ENCODE results near the gene PRRT2.
"Not testable (repeated sequence)": the region's sequence is repeated elsewhere in the genome, so short reads cannot be mapped to it uniquely, and the experiment has no call there.

The PRRT2 gene

DNA sequence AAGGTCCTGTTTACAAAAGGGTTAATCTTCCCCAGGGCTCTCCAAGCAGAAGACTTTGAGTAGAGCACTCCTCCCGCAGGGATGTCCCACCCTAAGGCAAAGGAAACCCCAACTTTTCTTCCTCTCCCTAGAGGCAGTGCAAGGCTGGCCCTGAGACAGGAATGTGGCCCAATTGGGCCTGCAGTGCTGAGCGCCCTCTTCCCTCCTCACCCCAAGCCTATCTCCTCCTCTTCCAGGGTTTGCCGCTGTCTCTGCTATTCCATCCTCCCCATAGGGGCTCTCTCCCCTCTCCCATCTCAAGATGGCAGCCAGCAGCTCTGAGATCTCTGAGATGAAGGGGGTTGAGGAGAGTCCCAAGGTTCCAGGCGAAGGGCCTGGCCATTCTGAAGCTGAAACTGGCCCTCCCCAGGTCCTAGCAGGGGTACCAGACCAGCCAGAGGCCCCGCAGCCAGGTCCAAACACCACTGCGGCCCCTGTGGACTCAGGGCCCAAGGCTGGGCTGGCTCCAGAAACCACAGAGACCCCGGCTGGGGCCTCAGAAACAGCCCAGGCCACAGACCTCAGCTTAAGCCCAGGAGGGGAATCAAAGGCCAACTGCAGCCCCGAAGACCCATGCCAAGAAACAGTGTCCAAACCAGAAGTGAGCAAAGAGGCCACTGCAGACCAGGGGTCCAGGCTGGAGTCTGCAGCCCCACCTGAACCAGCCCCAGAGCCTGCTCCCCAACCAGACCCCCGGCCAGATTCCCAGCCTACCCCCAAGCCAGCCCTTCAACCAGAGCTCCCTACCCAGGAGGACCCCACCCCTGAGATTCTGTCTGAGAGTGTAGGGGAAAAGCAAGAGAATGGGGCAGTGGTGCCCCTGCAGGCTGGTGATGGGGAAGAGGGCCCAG, 1.0 kb downstream of the PRRT2 start:
- no peak for DNase-seq

DNA sequence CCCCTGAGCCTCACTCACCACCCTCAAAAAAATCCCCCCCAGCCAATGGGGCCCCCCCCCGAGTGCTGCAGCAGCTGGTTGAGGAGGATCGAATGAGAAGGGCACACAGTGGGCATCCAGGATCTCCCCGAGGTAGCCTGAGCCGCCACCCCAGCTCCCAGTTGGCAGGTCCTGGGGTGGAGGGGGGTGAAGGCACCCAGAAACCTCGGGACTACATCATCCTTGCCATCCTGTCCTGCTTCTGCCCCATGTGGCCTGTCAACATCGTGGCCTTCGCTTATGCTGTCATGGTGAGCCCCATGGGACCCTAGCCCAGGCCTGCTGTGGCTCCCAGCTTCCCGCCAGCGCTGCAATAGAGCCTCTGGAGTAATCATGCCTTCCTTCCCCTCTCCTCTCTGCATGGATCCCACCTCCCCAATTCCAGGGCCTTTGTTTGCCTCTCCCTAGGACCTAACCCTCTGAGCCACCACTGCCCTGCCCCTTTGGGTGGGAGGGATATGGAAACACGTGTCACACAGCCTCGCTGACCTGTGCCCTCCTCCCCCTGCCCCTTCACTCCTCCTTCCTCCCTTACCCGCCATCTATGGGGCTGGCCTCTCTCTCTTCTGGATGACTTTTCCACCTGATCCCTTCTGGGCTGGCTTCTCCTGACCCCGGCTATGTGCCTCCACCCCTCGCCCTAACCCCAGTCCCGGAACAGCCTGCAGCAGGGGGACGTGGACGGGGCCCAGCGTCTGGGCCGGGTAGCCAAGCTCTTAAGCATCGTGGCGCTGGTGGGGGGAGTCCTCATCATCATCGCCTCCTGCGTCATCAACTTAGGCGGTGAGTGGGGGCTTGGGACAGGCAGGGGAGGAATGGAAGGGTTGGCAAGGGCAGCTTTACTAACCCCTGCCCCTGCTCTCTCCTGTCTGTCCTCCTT, 1.9 kb downstream of the PRRT2 start:
- no peak for DNase-seq

DNA sequence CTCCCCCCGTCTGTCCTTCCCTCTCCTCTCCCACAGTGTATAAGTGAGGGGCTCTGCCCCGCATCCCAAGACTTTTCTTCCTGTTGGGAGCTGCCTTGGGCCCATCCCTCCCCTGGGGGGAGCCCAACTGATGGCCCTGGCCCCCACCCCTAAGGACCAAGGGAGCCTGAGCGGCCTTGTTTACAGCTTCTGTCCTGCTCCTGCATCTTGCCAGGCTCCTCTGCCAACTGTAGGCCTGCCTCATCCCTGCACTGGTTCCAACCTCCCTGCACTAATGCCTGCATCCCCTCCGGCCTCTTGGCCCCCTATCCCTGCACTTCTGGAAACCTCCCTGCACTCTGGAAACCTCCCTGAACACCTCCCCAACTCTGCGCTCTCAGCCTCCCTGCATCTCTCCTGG, 2.6 kb downstream of the PRRT2 start:
- no peak for DNase-seq

DNA sequence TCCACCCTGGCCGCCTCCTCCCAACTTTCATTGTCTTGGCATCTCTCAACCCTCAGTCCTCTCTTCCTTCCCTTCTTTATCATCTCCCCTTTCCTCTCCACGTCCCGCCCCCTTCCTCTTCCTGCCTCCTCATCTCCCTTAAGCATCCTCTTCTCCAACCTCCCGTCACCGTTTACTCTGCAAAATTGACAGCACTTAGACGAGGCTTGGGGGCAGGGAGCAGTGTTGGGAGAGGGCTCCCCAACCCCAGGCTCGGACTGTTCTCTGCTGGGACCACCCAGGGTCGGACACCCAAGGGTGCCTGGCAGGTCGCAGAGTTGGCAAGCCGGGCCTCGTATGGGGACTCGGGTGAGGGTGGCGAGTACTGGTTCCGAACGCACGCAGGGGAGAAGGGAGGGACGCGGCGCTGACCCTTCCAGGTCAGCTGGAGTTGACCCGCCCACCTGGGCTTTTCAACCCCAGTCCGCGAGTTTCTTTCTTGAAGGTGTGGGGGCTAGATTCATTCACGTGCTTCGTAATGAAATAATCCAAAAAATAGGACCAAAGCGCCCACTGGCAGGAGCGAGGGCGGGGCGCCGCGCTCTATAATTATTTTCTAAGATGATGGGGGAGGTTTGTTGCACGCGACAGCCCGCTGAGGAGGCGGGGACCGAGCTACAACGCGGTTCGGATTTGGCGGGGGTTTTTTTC, 3.2 kb downstream of the PRRT2 start:
- DNase-seq, result peak in 1 of 3 donors; percentile 48

DNA sequence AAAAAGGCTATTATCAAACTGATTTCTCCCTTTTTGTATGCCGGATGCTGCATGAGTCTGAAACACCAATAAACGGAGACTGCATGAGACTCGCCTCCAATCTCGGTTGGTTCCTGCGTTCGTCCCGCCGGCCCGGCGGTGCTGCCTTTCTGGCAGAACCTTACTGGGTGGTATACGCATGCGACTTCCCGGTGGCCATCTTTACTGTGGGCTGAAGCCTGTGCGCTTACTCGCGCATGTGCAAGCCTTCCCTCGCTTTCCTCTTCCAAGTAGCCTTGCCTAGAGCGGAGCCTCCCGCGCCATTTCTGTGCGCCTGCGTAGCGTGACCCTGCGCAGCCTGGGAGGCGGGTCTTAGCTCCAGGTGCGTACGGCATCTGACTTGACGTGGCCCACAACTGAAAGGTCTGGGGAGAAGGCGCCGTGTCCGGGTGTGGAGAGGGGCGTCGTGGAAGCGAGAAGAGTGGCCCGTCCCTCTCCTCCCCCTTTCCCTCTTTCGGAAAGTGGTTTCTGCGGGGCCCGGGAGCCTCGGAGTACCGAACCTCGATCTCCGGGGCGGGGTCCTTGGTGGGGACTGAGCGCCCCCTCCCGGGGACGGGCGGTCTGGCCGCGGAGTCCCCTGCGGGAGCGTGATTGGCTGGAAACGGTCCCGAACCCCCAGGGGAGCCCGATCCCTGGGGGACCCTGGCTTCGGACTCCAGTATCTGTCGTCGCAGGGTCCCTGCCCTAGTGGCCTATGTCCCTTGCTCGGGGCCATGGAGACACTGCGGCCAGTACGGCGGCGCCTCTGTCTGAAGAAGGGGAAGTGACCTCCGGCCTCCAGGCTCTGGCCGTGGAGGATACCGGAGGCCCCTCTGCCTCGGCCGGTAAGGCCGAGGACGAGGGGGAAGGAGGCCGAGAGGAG, 4.0 kb downstream of the PRRT2 start, which contains the start of gene PAGR1:
TSS of gene PAGR1 (plus strand) at position 360 of the 901 bp plus-strand sequence. CDS start at position 734, 374 bp downstream.
- DNase-seq, result peak; percentile 98 to 100 (median 99)

DNA sequence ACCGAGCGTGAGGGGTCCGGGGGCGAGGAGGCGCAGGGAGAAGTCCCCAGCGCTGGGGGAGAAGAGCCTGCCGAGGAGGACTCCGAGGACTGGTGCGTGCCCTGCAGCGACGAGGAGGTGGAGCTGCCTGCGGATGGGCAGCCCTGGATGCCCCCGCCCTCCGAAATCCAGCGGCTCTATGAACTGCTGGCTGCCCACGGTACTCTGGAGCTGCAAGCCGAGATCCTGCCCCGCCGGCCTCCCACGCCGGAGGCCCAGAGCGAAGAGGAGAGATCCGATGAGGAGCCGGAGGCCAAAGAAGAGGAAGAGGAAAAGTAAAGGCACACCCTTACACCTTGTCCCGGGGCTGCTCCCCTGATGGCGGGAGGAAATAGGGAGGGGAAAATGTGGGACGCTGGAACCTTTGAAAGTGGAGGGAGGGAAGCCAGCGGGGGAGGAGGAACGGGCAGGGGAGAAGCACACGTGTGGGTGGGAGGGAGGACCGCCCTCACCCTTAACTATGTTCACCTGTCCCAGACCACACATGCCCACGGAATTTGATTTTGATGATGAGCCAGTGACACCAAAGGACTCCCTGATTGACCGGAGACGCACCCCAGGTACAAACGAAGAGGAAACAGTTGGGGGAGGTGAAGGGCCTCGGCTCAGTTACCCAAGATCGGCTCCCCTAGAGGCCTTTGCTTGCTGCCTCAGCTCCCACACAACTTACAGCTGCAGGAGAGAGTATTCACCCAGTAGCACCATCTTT, 4.9 kb downstream of the PRRT2 start:
- DNase-seq, result peak; percentile 74 to 85 (median 75)

DNA sequence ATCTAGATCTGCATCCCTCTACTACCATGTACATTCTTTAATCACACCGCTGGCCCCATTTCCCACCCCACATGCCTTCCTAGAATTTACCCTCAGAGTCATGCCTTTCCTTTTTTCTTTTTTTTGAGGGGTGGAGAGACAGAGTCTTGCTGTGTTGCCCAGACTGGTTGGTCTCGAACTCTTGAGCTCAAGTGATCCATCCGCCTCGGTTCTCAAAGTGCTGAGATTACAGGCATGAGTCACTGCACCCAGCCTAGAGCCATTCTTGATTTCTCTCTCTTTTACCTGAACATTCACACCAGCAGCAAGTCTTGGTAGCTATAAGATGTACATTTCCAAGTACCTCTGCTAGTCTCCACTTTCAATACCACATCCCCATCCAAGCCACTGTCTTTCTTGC, 6.1 kb downstream of the PRRT2 start:
- DNase-seq, result no peak

DNA sequence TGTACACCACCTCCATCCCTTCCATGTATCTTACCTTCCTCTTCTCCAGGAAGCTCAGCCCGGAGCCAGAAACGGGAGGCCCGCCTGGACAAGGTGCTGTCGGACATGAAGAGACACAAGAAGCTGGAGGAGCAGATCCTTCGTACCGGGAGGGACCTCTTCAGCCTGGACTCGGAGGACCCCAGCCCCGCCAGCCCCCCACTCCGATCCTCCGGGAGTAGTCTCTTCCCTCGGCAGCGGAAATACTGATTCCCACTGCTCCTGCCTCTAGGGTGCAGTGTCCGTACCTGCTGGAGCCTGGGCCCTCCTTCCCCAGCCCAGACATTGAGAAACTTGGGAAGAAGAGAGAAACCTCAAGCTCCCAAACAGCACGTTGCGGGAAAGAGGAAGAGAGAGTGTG, 7.5 kb downstream of the PRRT2 start:
- no peak for DNase-seq

DNA sequence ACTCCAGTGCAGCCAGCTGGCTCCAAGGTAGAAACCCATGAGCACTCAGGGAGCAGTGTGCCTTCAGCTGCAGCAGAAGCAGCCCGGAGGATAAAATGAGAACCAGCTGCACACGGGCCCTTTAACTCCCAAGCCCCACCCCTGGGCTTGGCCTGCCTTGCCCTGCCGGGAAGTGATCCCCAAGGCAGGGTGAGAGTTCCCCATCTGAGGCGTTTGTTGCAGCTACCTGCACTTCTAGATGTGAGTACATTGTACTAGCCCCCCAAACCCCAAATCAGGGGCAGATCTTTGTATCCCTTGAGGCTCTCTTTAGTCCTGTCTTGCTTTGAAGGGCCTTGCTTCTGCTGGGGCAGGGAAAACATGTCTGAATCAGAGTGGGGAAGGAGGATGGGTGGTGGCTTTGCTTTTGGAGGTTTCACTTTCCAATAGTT, 8.3 kb downstream of the PRRT2 start, which contains the start of gene MVP:
TSS of gene MVP (plus strand) at position 192 of the 431 bp plus-strand sequence. CDS start 10,088 bp downstream, outside the sequence.
- peak; percentile 81 to 90 (median 82) for DNase-seq

DNA sequence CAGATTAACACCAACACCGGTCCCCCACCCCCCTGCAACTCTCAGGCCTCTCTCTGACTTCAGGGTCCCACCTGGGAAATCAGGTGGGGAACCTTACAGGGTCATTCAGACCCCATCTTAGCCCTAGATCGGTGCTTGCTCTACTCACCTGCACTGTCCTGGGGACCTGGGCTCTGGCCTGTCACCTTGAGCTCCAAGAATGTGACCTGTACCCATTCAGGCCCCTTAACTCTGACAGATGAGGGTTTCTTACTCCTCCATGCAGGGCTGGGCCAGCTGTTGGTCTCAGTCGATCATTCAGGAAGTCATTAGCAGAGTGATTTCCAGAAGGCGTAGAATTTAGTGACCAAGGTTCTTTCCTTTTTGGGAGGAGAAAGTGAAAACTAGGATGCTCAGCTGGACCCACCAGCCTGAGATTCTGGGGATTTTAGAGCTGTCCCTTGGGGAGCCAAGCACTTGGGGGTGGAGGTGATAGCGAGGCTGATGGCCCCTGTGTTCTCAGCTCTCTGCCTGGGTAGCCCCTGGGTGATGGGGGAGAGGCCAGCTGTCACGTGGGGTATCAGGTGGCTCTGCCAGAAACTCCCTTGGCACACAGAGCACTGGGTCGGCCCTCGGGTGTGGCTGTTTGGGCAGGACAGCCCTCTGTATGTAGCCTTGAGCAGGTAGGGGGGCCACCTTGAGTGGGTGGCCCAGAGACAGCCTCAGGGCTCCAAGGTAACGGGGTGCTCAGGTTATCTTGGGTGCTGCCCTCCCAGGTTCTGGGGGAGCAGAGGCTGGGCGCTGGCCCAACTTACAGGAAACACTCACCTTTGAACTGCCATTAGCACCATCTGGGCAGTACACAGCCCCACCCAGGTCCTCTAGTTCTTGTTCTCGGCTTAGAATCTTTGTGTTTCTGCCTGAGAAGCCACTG, 9.0 kb downstream of the PRRT2 start:
- DNase-seq, result peak; percentile 49 to 79 (median 67)

DNA sequence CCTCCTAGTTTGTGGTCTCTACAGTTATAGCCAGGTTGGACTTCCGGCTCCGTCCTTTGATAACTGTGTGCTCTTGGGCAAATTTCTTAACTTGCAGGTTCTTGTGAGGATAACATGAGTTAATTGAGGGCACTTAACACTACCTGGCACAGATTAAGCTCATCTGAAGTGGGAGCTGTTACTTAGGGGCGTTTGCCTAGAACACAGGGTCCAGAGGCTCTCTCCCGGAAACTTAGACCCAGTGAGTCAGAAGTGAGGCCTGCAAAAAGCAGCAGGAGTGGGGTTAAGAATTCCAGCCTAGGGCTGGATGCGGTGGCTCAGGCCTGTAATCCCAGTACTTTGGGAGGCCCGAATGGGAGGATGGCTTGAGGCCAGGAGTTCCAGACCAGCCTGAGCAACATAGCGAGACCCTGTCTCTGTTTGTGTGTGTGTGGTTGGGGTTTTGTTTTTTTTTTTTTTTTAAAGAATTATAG, 9.7 kb downstream of the PRRT2 start:
- DNase-seq, result peak in 1 of 3 donors; percentile 26

DNA sequence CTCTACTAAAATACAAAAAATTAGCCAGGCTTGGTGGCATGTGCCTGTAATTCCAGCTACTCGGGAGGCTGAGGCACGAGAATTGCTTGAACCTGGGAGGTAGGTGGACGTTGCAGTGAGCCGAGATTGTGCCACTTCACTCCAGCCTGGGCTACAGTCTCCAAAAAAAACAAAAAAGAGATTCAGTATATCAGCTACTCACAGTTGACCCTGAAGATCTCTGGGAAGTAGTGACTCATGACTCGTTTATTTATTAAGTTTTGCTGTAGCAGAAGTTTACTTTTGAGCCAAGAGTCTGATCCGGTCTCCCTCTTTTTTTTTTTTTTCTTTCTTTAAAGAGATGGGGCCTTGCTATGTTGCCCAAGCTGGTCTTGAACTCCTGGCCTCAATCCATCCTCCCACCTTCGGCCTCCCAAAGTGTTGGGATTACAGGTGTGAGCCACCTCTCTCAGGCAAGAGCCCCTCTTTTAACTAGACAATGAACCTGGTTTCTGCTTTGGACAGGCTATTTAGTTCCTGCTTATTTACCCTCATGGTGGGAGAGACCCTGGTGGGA, 12.7 kb downstream of the PRRT2 start:
- peak in 1 of 3 donors; percentile 20 for DNase-seq

DNA sequence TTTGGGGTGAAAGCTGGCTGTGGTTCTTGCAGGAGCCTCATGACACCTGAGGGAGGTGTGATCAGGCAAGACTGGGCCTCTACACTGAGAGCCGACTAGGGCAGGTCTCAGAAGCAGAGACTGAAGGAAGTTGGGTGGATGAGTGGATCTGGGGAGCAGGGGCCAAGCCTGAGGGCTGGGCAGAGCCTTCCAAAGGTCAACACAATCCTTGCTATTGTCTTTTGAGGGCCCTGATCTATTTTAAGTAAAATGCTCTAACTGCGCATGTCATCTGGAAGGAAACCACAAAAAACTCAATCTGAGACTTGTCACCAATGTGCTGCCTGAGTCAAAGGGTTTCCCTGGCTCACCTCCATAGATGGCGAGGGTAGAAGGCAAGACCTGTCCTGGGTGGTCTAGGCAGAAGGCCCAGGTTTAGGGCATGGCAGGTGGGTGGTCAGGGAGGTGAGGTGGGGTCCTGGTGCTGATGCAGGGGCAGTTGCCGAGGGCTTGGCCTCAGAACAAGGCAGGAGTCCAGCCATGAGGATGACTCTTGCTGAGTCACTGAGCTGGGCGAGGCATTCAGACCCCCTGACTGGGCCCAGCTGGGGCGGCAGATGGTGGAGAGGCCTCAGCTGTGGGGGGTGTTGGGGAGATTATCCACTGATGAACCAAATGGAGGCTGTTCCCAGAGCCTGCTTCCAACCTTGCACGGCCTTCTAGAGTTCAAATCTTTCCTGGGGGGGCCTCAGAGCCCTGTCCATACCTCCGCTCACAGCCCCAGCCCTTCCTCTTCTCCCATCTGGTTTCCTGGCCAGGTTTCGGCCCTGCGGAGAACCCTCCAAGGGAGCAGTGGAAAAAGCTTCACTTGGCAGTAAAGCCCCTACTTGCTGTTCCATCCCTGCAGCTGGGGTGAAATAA, 13.4 kb downstream of the PRRT2 start:
- DNase-seq, result peak in 2 of 3 donors; percentile 9 to 29

DNA sequence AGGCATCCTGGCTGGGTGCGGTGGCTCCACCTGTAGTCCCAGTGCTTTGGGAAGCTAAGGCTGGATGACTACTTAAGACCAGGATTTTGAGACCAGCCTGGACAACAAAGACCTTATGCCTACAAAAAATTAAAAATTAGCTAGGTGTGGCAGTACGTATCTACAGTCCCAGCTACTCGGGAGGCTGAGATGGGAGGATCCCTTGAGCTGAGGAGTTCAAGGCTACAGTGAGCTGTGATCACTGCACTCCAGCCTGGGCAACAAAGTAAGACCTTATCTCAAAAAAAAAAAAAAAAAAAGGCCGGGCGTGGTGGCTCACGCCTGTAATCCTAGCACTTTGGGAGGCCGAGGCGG, 14.3 kb downstream of the PRRT2 start:
- no peak for DNase-seq

DNA sequence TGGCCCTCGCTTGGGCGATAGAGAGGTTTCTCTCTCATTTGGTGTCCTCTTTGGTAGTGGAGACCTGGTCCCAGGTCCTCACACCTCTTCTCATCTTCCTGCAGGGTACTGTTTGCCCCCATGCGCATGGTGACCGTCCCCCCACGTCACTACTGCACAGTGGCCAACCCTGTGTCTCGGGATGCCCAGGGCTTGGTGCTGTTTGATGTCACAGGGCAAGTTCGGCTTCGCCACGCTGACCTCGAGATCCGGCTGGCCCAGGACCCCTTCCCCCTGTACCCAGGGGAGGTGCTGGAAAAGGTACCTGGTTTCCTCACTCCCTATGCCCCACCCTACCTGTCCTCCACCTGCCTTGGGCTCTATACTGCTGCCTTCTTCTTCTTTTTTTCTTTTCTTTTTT, 18.8 kb downstream of the PRRT2 start:
- no peak for DNase-seq

DNA sequence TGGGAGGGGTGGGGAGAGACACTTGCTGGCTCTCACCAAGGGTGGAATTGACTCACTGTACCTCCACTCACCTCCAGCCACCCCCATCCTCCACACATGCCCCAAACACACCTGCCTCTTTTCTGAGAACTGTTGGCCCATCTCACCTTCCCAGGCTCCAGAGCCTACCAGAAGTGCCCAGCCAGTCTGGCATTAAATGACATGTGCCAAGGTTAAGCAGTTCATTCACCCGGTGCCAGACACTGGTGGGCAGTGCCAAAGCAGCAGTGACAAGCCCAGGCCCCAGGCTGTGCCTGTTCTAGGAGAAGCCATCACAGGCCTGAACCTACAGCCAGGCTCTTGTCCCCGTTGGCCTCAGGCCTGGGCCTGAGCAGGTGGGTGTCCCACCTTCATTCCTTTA, 19.5 kb downstream of the PRRT2 start:
- no peak for DNase-seq

DNA sequence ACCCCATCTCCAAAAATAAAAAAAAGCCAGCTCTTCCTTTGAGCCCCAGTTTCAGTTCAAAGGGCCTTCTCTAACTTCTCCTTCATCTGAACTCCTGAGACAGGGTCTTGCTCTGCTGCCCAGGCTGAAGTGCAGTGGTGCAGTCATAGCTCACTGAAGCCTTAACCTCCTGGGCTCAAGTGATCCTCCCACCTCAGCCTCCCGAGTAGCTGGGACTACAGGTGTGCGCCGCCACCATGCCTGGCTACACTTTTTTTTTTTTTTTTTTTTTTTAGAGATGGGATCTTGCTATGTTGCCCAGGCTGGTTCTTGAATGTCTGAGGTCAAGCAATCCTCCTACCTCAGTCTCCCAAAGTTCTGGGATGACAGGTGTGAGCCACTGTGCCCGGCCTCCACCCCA, 21.2 kb downstream of the PRRT2 start:
- not testable (repeated sequence) for DNase-seq

DNA sequence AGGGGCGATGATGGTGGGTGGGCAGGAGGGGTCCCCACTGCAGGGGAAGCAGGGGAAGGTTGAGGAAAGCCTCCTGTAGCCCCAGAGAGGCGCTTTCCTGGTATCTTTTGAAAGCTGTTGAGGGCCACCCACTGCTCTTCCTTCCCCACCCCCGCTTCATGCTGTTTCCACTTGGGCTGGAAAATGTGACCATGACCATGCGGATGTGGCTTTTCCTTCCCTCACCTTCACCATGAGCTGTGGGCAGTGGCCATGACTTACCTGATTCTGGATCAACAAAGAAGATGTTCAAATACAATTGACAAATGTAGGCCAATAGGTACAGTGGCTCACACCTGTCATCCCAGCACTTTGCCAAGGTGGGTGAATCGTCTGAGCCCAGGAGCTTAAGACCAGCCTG, 22.1 kb downstream of the PRRT2 start:
- DNase-seq, result no peak

All from suppressor macrophage treated with lipopolysaccharide for 1 hour (primary cell).